Measurements from ENCODE around the gene FICD. TPM values are rescaled to one million over a fixed set of nuclear protein-coding genes. Genes with fewer than 3 reads are reported as not detected.

FICD gene
- total RNA-seq, 4 donors from 2014 or later = 1.6 to 4.0 (median 2.1) TPM

- peaks cover 0 to 10% (median 5%) of the 10 kb centered on the region in 3 donors for H3K4me1 ChIP-seq
- no peak for DNase-seq
- WGBS, 2 donors = 89 to 92% methylated on average over 10 of the region's 10 CpGs
- intact Hi-C loops (cut with DNase I) = no loop called here
- no peak overlapping the region for H3K4me3 ChIP-seq
- TF ChIP-seq, protein P1, sequence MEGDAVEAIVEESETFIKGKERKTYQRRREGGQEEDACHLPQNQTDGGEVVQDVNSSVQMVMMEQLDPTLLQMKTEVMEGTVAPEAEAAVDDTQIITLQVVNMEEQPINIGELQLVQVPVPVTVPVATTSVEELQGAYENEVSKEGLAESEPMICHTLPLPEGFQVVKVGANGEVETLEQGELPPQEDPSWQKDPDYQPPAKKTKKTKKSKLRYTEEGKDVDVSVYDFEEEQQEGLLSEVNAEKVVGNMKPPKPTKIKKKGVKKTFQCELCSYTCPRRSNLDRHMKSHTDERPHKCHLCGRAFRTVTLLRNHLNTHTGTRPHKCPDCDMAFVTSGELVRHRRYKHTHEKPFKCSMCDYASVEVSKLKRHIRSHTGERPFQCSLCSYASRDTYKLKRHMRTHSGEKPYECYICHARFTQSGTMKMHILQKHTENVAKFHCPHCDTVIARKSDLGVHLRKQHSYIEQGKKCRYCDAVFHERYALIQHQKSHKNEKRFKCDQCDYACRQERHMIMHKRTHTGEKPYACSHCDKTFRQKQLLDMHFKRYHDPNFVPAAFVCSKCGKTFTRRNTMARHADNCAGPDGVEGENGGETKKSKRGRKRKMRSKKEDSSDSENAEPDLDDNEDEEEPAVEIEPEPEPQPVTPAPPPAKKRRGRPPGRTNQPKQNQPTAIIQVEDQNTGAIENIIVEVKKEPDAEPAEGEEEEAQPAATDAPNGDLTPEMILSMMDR (IDR thresholded peaks at IDR 0.05) = no peak
- no peak for TF ChIP-seq POLR2A (IDR thresholded peaks at IDR 0.05)
- H3K36me3 ChIP-seq = peaks cover 22 to 80% (median 29%) of the 10 kb centered on the region in 3 donors
- no peak overlapping the region for H3K27ac ChIP-seq
- no peaks in the 10 kb centered on the region for H3K27me3 ChIP-seq
- H3K9me3 ChIP-seq = no peaks in the 10 kb centered on the region
Measured at GRCh38 chr12:108538616-108539195, 23.6 kb downstream of the FICD start.

DNA sequence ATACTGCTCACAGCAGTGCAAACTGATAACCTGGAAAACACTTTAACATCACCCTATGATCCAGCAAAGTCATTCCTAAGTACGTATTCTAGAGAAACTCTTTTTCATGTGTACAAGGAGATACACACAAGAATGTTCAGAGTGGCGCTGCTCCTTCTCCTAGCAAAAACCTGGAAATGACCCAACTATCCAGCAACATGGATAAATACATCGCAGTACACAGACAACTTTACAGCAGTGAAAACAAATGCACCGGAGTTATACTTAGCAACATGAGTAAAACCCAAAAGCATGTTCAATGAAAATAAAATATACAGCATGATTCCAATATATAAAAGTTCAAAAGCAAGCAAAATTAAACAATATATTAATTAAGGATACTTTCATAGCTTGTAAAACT, 27.2 kb downstream of the FICD start:
- peaks cover 0 to 10% (median 5%) of the 10 kb centered on the region in 3 donors for H3K4me1 ChIP-seq
- TF ChIP-seq POLR2A (IDR thresholded peaks at IDR 0.05) = no peak
- TF ChIP-seq, protein P1 (IDR thresholded peaks at IDR 0.05) = no peak
- H3K27me3 ChIP-seq = no peaks in the 10 kb centered on the region
- intact Hi-C loops (cut with DNase I) = no loop called here
- no peaks in the 10 kb centered on the region for H3K9me3 ChIP-seq
- H3K27ac ChIP-seq = no peak overlapping the region
- WGBS, 2 donors = 74 to 83% methylated on average over 4 of the region's 4 CpGs
- no peak overlapping the region for H3K4me3 ChIP-seq
- DNase-seq = no peak
- peaks cover 3 to 80% (median 20%) of the 10 kb centered on the region in 3 donors for H3K36me3 ChIP-seq

DNA sequence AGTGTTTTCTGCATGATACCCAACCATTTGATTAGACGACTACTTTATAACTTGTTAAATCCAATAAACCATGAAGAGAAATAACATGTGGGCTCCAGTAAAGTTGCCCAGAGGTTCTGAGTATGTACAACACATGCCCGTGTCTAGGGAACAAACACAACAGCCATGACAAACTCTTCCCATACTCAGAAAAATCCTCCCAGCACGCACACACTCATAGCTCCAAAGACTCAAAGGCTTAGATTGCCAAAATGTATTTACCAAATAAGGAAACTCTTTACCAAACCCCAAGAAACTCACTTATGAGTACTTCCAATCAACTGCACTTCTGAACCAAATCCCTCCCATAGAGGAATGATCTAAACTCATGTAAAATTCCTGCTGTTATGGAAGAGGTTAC, 28.6 kb downstream of the FICD start:
- Histone ChIP-seq H3K36me3 (peaks cover 8 to 80% (median 15%) of the 10 kb centered on the region in 3 donors), H3K4me1 (peaks cover 0 to 10% (median 5%) of the 10 kb centered on the region in 3 donors), H3K9me3 (no peaks in the 10 kb centered on the region), H3K4me3 (no peak overlapping the region), H3K27me3 (no peaks in the 10 kb centered on the region), H3K27ac (no peak overlapping the region)
- 95 to 96% methylated on average over 3 of the region's 3 CpGs for WGBS, 2 donors
- TF ChIP-seq, protein P1 (IDR thresholded peaks at IDR 0.05) = no peak
- no peak for TF ChIP-seq POLR2A (IDR thresholded peaks at IDR 0.05)
- DNase-seq = no peak
- intact Hi-C loops (cut with DNase I) = no loop called here

- intact Hi-C loops (cut with DNase I) = no loop called here
- 71 to 84% methylated on average over 9 of the region's 9 CpGs for WGBS, 2 donors
- H3K27ac ChIP-seq = no peak overlapping the region
- TF ChIP-seq, protein P1 (IDR thresholded peaks at IDR 0.05) = no peak
- no peak for TF ChIP-seq POLR2A (IDR thresholded peaks at IDR 0.05)
- no peaks in the 10 kb centered on the region for H3K9me3 ChIP-seq
- peaks cover 0 to 22% (median 0%) of the 10 kb centered on the region in 3 donors for H3K4me1 ChIP-seq
- no peak for DNase-seq
- H3K27me3 ChIP-seq = no peaks in the 10 kb centered on the region
- H3K4me3 ChIP-seq = no peak overlapping the region
- H3K36me3 ChIP-seq = peaks cover 8 to 65% (median 15%) of the 10 kb centered on the region in 3 donors
Measured at GRCh38 chr12:108547686-108548085, 32.6 kb downstream of the FICD start.

GRCh38 chr12:108548954-108549521, 34.0 kb downstream of the FICD start:
- intact Hi-C loops (cut with DNase I) = no loop called here
- Histone ChIP-seq H3K27me3 (no peaks in the 10 kb centered on the region), H3K4me1 (peaks cover 0 to 35% (median 0%) of the 10 kb centered on the region in 3 donors), H3K4me3 (no peak overlapping the region), H3K27ac (no peak overlapping the region), H3K9me3 (no peaks in the 10 kb centered on the region), H3K36me3 (peaks cover 5 to 51% (median 8%) of the 10 kb centered on the region in 3 donors)
- TF ChIP-seq, protein P1 (IDR thresholded peaks at IDR 0.05) = no peak
- TF ChIP-seq POLR2A (IDR thresholded peaks at IDR 0.05) = no peak
- no peak for DNase-seq
- WGBS, 2 donors = 61 to 78% methylated on average over 7 of the region's 7 CpGs
